Dermis microvascular lymphatic vessel endothelial cell (primary cell): Measurements from ENCODE around the gene SOX9. TPM values are rescaled to one million over a fixed set of nuclear protein-coding genes. Genes with fewer than 3 reads are reported as not detected.

Experiments used
- DNase-seq, 2 donors: peaks; one replicate each; pipeline versions ENCODE4 v3.0.0 to v3.0.0-alpha.2; 2010; ENCODE audit warnings: low read depth in 2 of 2
- total RNA-seq: library from RNA; depleted of rRNA; stranded (reverse); fragments of >200 nt; gene quantifications from 2 replicates; pipeline ENCODE4 v1.2.1, GENCODE V29; 2014

Gene SOX9
- total RNA-seq: not detected in 2 replicates

- peak in 1 of 2 donors; percentile 15 for DNase-seq
Observed at GRCh38 chr17:72120642-72121163, at the start of gene SOX9. TSS of gene SOX9 (plus strand) at chr17:72121020. CDS start at chr17:72121392, 372 bp downstream.

- DNase-seq: no peak
Observed at GRCh38 chr17:72071330-72071729, 49.5 kb upstream of the SOX9 start.

- DNase-seq: no peak
Observed at GRCh38 chr17:72075995-72076677, 44.7 kb upstream of the SOX9 start.

GRCh38 chr17:72076678-72077030 is 44.2 kb upstream of the SOX9 start:
- no peak for DNase-seq

- no peak for DNase-seq
Observed at GRCh38 chr17:72077326-72077960, 43.4 kb upstream of the SOX9 start.

- DNase-seq: no peak
Observed at GRCh38 chr17:72079700-72080099, 41.1 kb upstream of the SOX9 start.

- no peak for DNase-seq
Observed at GRCh38 chr17:72087876-72088275, 32.9 kb upstream of the SOX9 start.

GRCh38 chr17:72089453-72089987 is 31.3 kb upstream of the SOX9 start:
- no peak for DNase-seq

GRCh38 chr17:72090108-72090507 is 30.7 kb upstream of the SOX9 start:
- no peak for DNase-seq

- no peak for DNase-seq
Observed at GRCh38 chr17:72092710-72093322, 28.0 kb upstream of the SOX9 start.

GRCh38 chr17:72093707-72094106 is 27.1 kb upstream of the SOX9 start:
- DNase-seq: no peak

GRCh38 chr17:72095316-72095715 is 25.5 kb upstream of the SOX9 start:
- DNase-seq: no peak

GRCh38 chr17:72097144-72097543 is 23.7 kb upstream of the SOX9 start:
- no peak for DNase-seq

GRCh38 chr17:72099919-72100318 is 20.9 kb upstream of the SOX9 start:
- DNase-seq: no peak

- DNase-seq: no peak
Observed at GRCh38 chr17:72100470-72100869, 20.4 kb upstream of the SOX9 start.

GRCh38 chr17:72101526-72101925 is 19.3 kb upstream of the SOX9 start:
- no peak for DNase-seq

- no peak for DNase-seq
Observed at GRCh38 chr17:72102366-72102765, 18.5 kb upstream of the SOX9 start.

- DNase-seq: no peak
Observed at GRCh38 chr17:72104164-72104862, 16.5 kb upstream of the SOX9 start.

GRCh38 chr17:72104863-72105234 is 16.0 kb upstream of the SOX9 start:
- DNase-seq: no peak

GRCh38 chr17:72107100-72107499 is 13.7 kb upstream of the SOX9 start:
- no peak for DNase-seq

GRCh38 chr17:72110231-72110941 is 10.4 kb upstream of the SOX9 start:
- DNase-seq: no peak
